Activated T-helper 1 cell treated with anti-CD3 and anti-CD28 coated beads, Interleukin-12 subunit alpha, Interleukin-12 subunit beta, Interleukin-2, Interleukin-4 antibody, amounts not matched to agents 30 ng/mL and 10 ng/mL and 1 ng/mL, durations not matched to agents 14 hours and 24 hours and 36 hours (primary cell): Measurements from ENCODE around the gene ZNF350. TPM values are rescaled to one million over a fixed set of nuclear protein-coding genes. Genes with fewer than 3 reads are reported as not detected.
"Not testable (repeated sequence)": the region's sequence is repeated elsewhere in the genome, so short reads cannot be mapped to it uniquely, and the experiment has no call there.

Source experiments
- DNase-seq: peaks from one replicate; pipeline ENCODE4 v3.0.0; 2021; ENCODE audit warnings: low spot score
- H3K27ac Mint-ChIP-seq: one replicate; pipeline ENCODE4 v1.8.0; 2021; ENCODE audit warnings: mild to moderate bottlenecking, mixed read lengths
- H3K27me3 Mint-ChIP-seq: one replicate; pipeline ENCODE4 v1.8.0; 2022; ENCODE audit warnings: mild to moderate bottlenecking, moderate library complexity, mixed read lengths; ENCODE audit not compliant: insufficient read depth
- H3K36me3 Mint-ChIP-seq: one replicate; pipeline ENCODE4 v1.8.0; 2021; ENCODE audit warnings: low read depth, mixed read lengths
- H3K4me1 Mint-ChIP-seq: one replicate; pipeline ENCODE4 v1.8.0; 2021; ENCODE audit warnings: low read depth, mixed read lengths
- H3K4me3 Mint-ChIP-seq: one replicate; pipeline ENCODE4 v1.8.0; 2021; ENCODE audit warnings: mild to moderate bottlenecking, moderate library complexity, mixed read lengths
- H3K9me3 Mint-ChIP-seq: one replicate; pipeline ENCODE4 v1.8.0; 2021; ENCODE audit warnings: mixed read lengths
- intact Hi-C: fragments of 100-400 bp; cut with micrococcal nuclease; formaldehyde crosslinking; loops from one replicate; pipeline ENCODE4 v1.15.1; 2024
- total RNA-seq: library from RNA; stranded (reverse); gene quantifications from 2 replicates; pipeline ENCODE4 v1.2.3, GENCODE V29; 2022

ZNF350 gene
- total RNA-seq, 1 donor from 2014 or later: 8.7 TPM

- Mint-ChIP-seq H3K4me3 (no peak overlapping the region), H3K27ac (no peak overlapping the region), H3K27me3 (no peaks in the 10 kb centered on the region), H3K4me1 (no peaks in the 10 kb centered on the region), H3K36me3 (peaks cover 29% of the 10 kb centered on the region), H3K9me3 (peaks cover 81% of the 10 kb centered on the region)
- intact Hi-C loops: no loop called here
- no peak for DNase-seq
Observed at GRCh38 chr19:51959791-51960190, 26.8 kb downstream of the ZNF350 start.

- peaks cover 16% of the 10 kb centered on the region for H3K36me3 Mint-ChIP-seq
- H3K4me1 Mint-ChIP-seq, H3K27ac Mint-ChIP-seq, DNase-seq, intact Hi-C loops, H3K4me3 Mint-ChIP-seq, H3K27me3 Mint-ChIP-seq: not testable (repeated sequence)
- peaks cover 73% of the 10 kb centered on the region for H3K9me3 Mint-ChIP-seq
Observed at GRCh38 chr19:51957846-51958245, 28.8 kb downstream of the ZNF350 start.

DNA sequence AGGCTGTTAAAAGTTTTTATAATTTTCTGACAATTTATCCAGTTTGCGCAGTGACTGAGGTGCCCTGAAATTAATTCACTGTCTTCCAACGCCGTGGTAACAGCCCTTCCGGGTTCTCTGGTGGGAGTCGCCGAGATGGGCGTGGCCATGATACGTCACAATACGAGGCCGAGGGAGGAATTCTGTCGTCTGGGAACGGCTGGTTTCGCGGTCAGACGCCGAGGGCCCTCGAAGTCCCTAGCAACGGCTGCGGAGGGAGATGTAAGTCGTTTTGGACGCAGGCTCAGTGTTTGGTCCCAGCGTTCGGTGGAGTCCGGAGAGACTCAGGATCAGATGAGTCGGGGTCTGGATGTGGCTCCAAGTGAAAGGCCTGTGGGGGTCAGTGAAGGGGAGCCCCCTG, 37.7 kb downstream of the ZNF350 start:
- no peaks in the 10 kb centered on the region for H3K4me1 Mint-ChIP-seq
- H3K27ac Mint-ChIP-seq: no peak overlapping the region
- H3K9me3 Mint-ChIP-seq: peaks cover 82% of the 10 kb centered on the region

DNA sequence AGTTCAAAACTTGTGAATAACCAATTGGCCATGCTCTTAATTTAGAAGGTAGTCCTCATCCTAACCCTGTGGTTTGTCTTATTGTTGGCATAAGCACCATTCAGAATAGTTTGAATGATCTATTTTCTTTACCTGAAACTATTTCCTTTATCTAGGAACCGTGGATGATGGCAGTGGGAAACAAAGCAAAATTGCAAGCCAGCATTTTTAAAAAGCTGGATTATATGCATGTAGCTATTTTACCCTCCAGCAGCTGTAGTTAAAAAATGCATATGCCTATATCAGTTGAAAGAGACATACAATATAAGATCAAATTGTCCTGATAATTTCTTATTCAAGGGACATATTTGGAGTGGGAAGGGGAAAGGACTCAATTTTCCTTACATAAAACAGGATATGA, 40.0 kb downstream of the ZNF350 start:
- H3K4me1 Mint-ChIP-seq: no peaks in the 10 kb centered on the region
- H3K36me3 Mint-ChIP-seq: peaks cover 38% of the 10 kb centered on the region
- no peak for DNase-seq
- H3K27me3 Mint-ChIP-seq: no peaks in the 10 kb centered on the region
- H3K4me3 Mint-ChIP-seq: no peak overlapping the region
- no peak overlapping the region for H3K27ac Mint-ChIP-seq
- intact Hi-C loops: no loop called here
- H3K9me3 Mint-ChIP-seq: peaks cover 97% of the 10 kb centered on the region

More for the DNA sequence above, 37.7 kb downstream of the ZNF350 start:
- no peak for DNase-seq
- intact Hi-C loops: no loop called here
- H3K27me3 Mint-ChIP-seq: no peaks in the 10 kb centered on the region
- H3K36me3 Mint-ChIP-seq: peaks cover 15% of the 10 kb centered on the region
- H3K4me3 Mint-ChIP-seq: no peak overlapping the region

DNA sequence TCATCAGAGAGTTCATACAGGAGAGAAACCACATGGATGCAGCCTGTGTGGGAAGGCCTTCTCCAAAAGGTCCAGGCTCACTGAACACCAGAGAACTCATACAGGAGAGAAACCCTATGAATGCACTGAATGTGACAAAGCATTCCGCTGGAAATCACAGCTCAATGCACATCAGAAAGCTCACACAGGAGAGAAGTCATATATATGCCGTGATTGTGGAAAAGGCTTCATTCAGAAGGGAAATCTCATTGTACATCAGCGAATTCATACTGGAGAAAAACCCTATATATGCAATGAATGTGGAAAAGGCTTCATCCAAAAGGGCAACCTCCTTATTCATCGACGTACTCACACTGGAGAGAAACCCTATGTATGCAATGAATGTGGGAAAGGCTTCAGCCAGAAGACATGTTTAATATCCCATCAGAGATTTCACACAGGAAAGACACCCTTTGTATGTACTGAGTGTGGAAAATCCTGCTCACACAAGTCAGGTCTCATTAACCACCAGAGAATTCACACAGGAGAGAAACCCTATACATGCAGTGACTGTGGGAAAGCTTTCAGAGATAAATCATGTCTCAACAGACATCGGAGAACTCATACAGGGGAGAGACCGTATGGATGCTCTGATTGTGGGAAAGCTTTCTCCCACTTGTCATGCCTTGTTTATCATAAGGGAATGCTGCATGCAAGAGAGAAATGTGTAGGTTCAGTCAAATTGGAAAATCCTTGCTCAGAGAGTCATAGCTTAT, 41.7 kb downstream of the ZNF350 start:
- peaks cover 94% of the 10 kb centered on the region for H3K9me3 Mint-ChIP-seq
- no peaks in the 10 kb centered on the region for H3K4me1 Mint-ChIP-seq
- intact Hi-C loops: no loop called here
- no peak overlapping the region for H3K27ac Mint-ChIP-seq
- no peak for DNase-seq
- peaks cover 53% of the 10 kb centered on the region for H3K36me3 Mint-ChIP-seq
- H3K4me3 Mint-ChIP-seq: no peak overlapping the region
- no peaks in the 10 kb centered on the region for H3K27me3 Mint-ChIP-seq

GRCh38 chr19:51938936-51939335, 47.7 kb downstream of the ZNF350 start:
- H3K27me3 Mint-ChIP-seq: no peaks in the 10 kb centered on the region
- no peak overlapping the region for H3K4me3 Mint-ChIP-seq
- no peaks in the 10 kb centered on the region for H3K4me1 Mint-ChIP-seq
- no peak overlapping the region for H3K27ac Mint-ChIP-seq
- peaks cover 89% of the 10 kb centered on the region for H3K36me3 Mint-ChIP-seq
- DNase-seq: no peak
- intact Hi-C loops: no loop called here
- peaks cover 74% of the 10 kb centered on the region for H3K9me3 Mint-ChIP-seq

GRCh38 chr19:51931921-51932320, 54.7 kb downstream of the ZNF350 start:
- Mint-ChIP-seq H3K36me3 (peaks cover 72% of the 10 kb centered on the region), H3K9me3 (peaks cover 51% of the 10 kb centered on the region), H3K4me3 (no peak overlapping the region), H3K27ac (no peak overlapping the region), H3K27me3 (no peaks in the 10 kb centered on the region), H3K4me1 (peaks cover 16% of the 10 kb centered on the region)
- DNase-seq: no peak
- intact Hi-C loops: no loop called here

GRCh38 chr19:51927859-51928258, 58.8 kb downstream of the ZNF350 start:
- peaks cover 48% of the 10 kb centered on the region for H3K36me3 Mint-ChIP-seq
- peaks cover 71% of the 10 kb centered on the region for H3K9me3 Mint-ChIP-seq
- intact Hi-C loops: loop anchor here (1.0 to 10.0 kb wide), 9 partner anchors 24 to 762 kb away; partner anchors contain the start of genes PPP2R1A, ZNF350, ZNF432 and ZNF614

GRCh38 chr19:51926784-51927741, 59.6 kb downstream of the ZNF350 start, which contains the start of gene ZNF613:
ZNF613 (plus strand) TSS chr19:51927472; CDS start chr19:51936221, 8,749 bp downstream.
- intact Hi-C loops: loop anchor here (1.0 to 10.0 kb wide), 9 partner anchors 23 to 763 kb away; partner anchors contain the start of genes PPP2R1A, ZNF350, ZNF432 and ZNF614
- Mint-ChIP-seq H3K36me3 (peaks cover 47% of the 10 kb centered on the region), H3K27me3 (no peaks in the 10 kb centered on the region), H3K4me3 (peak within 1 kb of the TSS; percentile 99), H3K27ac (peak within 1 kb of the TSS; percentile 94), H3K4me1 (peaks cover 23% of the 10 kb centered on the region), H3K9me3 (peaks cover 77% of the 10 kb centered on the region)
- DNase-seq: peak; percentile 73

More at GRCh38 chr19:51927859-51928258, 58.8 kb downstream of the ZNF350 start:
- H3K27me3 Mint-ChIP-seq: no peaks in the 10 kb centered on the region
- DNase-seq: no peak
- H3K27ac Mint-ChIP-seq: peak overlapping the region; percentile 94
- H3K4me3 Mint-ChIP-seq: peak overlapping the region; percentile 99
- peaks cover 23% of the 10 kb centered on the region for H3K4me1 Mint-ChIP-seq

- peaks cover 23% of the 10 kb centered on the region for H3K4me1 Mint-ChIP-seq
- no peak for DNase-seq
- H3K36me3 Mint-ChIP-seq: peaks cover 42% of the 10 kb centered on the region
- H3K27ac Mint-ChIP-seq: peak overlapping the region; percentile 94
- intact Hi-C loops: loop anchor here (2.0 to 10.0 kb wide), 2 partner anchors 122 to 308 kb away; partner anchors contain the start of gene ZNF432
- H3K27me3 Mint-ChIP-seq: no peaks in the 10 kb centered on the region
- H3K4me3 Mint-ChIP-seq: peak overlapping the region; percentile 99
- peaks cover 77% of the 10 kb centered on the region for H3K9me3 Mint-ChIP-seq
Observed at GRCh38 chr19:51926426-51926783, 60.2 kb downstream of the ZNF350 start.

DNA sequence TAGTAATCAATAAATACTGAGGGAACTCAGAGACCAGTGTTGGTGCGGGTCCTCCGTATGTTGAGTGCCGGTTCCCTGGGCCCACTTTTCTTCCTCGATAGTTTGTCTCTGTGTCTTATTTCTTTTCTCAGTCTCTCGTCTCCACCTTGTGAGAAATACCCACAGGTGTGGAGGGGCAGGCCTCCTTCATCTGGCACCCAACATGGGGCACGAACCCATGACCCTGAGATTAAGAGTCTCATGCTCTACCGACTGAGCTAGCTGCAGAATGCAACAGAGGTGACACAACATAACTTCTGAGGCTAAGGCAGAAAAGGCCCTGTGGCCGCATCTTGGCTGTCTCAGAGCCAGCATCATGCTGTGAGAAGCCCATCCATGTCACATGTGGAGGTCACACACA, 64.7 kb downstream of the ZNF350 start:
- Mint-ChIP-seq H3K9me3 (peaks cover 83% of the 10 kb centered on the region), H3K27ac (no peak overlapping the region), H3K4me1 (peaks cover 7% of the 10 kb centered on the region), H3K27me3 (no peaks in the 10 kb centered on the region), H3K4me3 (no peak overlapping the region), H3K36me3 (peaks cover 9% of the 10 kb centered on the region)
- intact Hi-C loops: loop anchor here (10.0 kb wide), 1 partner anchor 313 kb away; no protein-coding TSS in a partner anchor
- DNase-seq: no peak

- Mint-ChIP-seq H3K27me3 (no peaks in the 10 kb centered on the region), H3K4me1 (no peaks in the 10 kb centered on the region), H3K36me3 (no peaks in the 10 kb centered on the region), H3K4me3 (no peak overlapping the region), H3K9me3 (peaks cover 80% of the 10 kb centered on the region), H3K27ac (no peak overlapping the region)
- intact Hi-C loops: loop anchor here (10.0 kb wide), 1 partner anchor 315 kb away; no protein-coding TSS in a partner anchor
- DNase-seq: no peak
Observed at GRCh38 chr19:51919606-51920005, 67.0 kb downstream of the ZNF350 start.
